Subcutaneous adipose tissue (tissue), 4 donors: Measurements from ENCODE around the gene DISC1. TPM values are rescaled to one million over a fixed set of nuclear protein-coding genes. Genes with fewer than 3 reads are reported as not detected.

Source experiments
- CTCF ChIP-seq: fragments of 450-650 bp; IDR thresholded peaks from one replicate; pipeline ENCODE4 v1.5.1; 2016; ENCODE audit warnings: low read depth, mild to moderate bottlenecking, control low read depth, antibody characterized with exemption, moderate library complexity
- total RNA-seq, 4 donors: library from RNA; depleted of rRNA; stranded (reverse); fragments of >200 nt; gene quantifications; one replicate each; pipeline ENCODE4 v1.1.0, GENCODE V29; 2016

Gene DISC1
- total RNA-seq, 4 donors from 2014 or later, result 9.8 to 21.6 (median 19.7) TPM

- no peak for TF ChIP-seq CTCF
Observed at GRCh38 chr1:232016616-232017015, 390.0 kb downstream of the DISC1 start.

- no peak for TF ChIP-seq CTCF
Observed at GRCh38 chr1:232017057-232017456, 390.5 kb downstream of the DISC1 start.

GRCh38 chr1:232017759-232018158 lies 391.2 kb downstream of the DISC1 start:
- no peak for TF ChIP-seq CTCF

DNA sequence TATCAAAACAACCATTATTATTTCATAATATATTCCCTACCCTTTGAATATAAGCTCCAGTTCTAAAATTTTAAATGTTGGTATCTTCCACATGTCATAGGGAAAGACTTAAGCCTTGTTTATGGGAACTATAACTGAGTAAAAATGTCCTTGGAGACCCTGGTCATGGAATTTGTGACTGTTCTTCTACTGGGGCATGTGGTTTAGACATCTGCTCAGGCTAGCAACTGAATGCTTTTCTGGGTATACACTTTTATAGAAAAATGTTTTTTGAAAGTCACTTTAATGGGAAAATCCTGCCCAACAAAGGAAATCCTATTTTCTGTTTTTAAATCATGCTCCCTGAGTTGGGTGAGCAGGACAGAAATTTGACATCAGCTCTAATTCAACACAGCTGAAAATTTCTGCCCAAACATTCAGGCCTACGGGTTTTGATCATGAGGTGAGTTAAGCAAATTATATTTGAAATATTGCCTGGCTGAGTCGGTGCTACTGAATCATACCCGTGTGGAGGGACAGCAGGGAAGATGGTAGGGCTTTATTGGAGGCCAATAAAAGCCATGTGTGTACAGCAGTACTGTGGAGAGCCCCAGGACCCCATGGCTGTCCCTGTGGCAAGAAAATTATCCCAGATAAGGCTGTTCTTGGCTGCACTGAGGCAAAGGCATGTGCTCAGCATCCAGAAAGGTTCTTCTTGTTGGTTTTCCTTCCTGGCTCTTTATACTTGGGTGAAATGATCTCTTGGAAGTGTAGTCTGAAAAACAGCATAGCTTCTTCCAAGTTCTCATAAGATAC lies 391.8 kb downstream of the DISC1 start:
- TF ChIP-seq CTCF, result no peak

DNA sequence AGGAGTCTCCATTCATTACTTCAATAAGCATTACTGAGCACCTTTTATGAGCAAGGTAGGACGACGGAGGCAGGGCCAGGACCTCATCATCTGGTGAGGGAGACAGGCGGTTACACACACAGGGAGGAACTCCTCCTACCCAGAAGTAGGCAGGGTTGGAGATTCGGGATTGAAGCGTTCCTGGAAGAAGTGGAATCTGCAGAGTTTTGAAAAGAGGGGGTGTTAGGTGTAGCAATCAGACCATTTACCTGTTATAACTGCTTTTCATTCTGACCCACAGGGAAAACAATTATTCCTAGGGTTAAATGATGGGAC lies 392.4 kb downstream of the DISC1 start:
- no peak for TF ChIP-seq CTCF

- no peak for TF ChIP-seq CTCF
Observed at GRCh38 chr1:232020352-232020751, 393.8 kb downstream of the DISC1 start.

- no peak for TF ChIP-seq CTCF
Observed at GRCh38 chr1:232029315-232029714, 402.7 kb downstream of the DISC1 start.
